GM19351 (cell line): ENCODE results near the gene SERPINA3.

Source experiments
- ATAC-seq: cut with Tn5 transposase; IDR thresholded peaks from one replicate; pipeline ENCODE4 v1.9.1; 2021; ENCODE audit warnings: mild to moderate bottlenecking, moderate library complexity; ENCODE audit not compliant: unreplicated experiment

Gene SERPINA3

DNA sequence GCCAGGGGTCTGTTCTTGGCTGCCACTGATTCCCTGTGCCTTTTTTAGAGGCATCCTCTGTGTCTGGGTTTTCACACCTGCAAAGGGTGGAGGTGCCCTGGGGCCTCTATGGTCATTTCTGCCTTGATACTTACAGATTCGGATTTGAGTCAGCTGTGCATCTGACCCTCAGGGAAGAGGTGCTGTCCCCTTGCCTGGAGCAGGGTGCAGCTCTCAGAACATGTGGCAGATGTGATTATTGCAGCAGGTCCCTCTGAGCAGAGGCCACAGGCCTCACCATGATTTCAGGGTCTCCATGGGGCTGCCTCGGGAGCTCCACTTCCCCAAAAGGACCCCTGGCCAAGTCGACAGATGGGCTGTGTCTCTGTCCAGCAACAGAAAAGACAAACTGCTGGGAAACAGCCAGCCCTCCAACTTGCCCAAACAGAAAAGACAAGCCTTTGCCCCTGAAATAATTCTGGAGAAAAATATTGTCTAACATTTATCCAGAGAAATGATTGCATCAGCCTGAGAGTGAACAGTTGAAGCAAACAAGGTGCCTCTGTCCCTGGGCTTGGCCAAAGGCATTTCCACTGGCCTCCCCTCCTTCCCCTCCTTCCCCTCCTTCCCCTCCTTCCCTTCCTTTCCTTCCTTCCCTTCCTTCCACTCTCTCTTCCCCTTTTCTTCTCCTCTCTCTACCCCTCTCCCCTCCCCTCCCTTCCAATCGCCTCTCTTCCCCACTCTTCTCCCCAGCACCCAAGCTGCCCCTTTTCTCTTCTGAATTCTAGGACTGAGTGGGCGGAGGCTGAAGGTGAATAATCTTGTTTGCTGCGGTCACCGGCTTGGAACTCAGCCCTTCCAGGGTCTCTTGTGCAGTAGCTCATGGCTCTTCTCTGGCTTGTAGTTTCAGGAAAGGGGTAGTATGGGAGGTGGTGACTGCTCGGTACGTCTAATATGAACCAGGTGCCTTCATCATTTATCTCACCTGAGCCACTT lies 676 bp downstream of the SERPINA3 start:
- no peak for ATAC-seq

- ATAC-seq = no peak
Observed at GRCh38 chr14:94613720-94614644, 1.8 kb downstream of the SERPINA3 start.

- ATAC-seq = no peak
Observed at GRCh38 chr14:94614802-94615201, 2.6 kb downstream of the SERPINA3 start.

DNA sequence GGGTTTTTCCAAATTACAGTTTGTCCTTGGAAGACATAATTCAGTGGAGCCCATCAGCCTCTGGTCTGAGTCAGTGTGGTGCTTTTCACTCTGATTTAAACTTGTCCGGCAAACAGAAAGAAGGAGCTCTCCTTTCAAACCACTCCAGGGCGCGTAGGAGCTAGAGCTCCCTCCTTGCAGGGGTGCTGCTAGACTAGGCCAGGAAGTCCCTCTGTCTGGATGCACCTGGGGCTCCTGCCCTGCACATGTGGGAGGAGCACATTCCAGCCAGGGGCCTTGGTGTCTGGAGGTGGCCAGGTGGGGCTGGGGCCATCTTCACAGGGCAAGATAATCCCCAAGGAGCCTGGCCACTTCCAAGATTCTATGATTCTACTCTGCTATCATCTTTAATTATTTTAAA lies 3.1 kb downstream of the SERPINA3 start:
- no peak for ATAC-seq

GRCh38 chr14:94615823-94616570 lies 3.8 kb downstream of the SERPINA3 start:
- no peak for ATAC-seq

- ATAC-seq = no peak
Observed at GRCh38 chr14:94617366-94617941, 5.3 kb downstream of the SERPINA3 start.

DNA sequence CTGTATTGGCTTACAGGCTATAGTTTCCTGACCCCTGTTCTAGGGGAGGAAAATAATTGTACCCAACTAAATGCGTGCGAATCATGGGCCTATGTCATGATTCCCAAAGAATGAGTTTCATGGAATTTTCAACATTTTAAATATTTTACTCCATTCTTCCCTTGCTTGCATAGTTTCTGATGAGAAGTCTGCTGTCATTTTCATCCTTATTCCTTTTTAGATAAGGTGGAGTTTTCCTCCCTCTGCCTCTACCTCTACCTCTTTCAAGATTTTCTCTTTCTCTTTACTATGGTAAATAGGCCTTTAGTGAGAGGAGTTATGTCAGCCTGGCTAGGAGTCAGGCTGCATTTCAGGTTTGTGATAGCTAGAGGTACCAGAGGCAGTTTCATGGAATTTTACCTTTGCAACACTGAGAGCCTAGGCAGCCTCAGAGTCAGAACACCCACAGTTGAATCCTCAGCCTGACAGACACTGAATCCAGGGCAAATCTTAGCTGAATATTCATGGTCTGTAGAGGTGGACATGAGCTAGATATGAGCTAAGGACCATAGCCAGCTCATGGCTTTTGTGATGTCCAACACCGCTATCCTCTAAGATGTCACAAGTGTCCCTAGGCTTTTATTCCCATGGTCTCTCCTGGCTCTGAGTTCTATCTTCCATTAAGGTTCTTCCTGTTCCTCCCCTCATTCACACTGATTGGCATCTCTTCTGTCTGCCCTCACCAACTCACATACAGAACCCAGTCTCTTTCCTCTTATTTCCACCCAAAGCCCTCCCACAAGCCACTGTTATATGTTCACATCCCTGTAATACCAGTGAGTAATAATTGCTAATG lies 6.0 kb downstream of the SERPINA3 start:
- no peak for ATAC-seq

DNA sequence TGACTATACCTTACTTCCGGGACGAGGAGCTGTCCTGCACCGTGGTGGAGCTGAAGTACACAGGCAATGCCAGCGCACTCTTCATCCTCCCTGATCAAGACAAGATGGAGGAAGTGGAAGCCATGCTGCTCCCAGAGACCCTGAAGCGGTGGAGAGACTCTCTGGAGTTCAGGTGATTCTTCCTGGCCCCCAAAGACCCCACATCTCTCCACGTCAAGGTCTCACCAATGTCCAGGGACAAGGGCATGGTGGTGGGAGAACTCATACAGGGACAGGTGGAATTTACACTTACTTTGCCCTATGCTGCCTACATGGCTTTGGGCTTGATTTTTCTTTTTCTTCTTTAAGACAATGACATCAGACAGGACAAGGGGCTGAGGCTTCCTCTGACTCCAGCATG lies 7.1 kb downstream of the SERPINA3 start:
- no peak for ATAC-seq

GRCh38 chr14:94620597-94620996 lies 8.4 kb downstream of the SERPINA3 start:
- no peak for ATAC-seq

GRCh38 chr14:94621358-94622134 lies 9.4 kb downstream of the SERPINA3 start:
- ATAC-seq = no peak

DNA sequence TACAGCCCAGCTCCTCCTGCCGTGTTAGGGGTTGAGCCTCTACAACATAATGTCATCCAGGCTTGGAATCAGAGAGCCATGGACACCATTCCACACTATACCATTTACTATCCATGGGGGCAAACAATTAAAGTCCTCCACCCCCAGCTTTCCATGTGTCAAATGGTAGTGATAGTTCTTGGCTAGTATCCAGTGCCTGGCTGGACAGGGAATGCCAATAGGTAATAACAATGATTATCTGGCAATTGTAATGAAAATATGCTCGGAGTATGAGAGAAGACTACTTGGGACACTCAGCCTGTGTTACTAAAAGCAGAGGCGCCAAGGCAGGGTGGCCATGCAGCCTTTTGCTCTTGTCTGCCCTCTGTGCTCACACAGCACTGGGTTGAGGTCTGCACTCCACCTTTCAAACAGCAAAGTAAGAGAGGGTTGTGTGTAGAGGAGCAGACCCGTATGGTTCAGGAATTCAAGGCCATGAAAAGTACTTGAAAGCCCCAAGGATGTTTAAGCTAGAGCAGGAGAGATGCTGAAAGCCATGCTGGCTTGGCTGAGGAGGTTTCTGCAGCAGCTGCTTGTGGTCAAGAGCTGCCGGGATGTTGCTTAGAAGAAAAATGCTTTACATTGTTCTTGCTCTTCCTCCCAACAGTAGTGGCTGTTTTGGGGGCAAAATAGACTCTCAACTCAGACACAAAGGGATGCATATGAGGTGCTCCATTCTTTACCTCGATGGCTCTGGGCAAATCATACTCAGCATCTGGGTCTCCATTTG lies 10.6 kb downstream of the SERPINA3 start:
- ATAC-seq = no peak

GRCh38 chr14:94623422-94623809 lies 11.2 kb downstream of the SERPINA3 start:
- no peak for ATAC-seq

- no peak for ATAC-seq
Observed at GRCh38 chr14:94623856-94624499, 11.8 kb downstream of the SERPINA3 start.

DNA sequence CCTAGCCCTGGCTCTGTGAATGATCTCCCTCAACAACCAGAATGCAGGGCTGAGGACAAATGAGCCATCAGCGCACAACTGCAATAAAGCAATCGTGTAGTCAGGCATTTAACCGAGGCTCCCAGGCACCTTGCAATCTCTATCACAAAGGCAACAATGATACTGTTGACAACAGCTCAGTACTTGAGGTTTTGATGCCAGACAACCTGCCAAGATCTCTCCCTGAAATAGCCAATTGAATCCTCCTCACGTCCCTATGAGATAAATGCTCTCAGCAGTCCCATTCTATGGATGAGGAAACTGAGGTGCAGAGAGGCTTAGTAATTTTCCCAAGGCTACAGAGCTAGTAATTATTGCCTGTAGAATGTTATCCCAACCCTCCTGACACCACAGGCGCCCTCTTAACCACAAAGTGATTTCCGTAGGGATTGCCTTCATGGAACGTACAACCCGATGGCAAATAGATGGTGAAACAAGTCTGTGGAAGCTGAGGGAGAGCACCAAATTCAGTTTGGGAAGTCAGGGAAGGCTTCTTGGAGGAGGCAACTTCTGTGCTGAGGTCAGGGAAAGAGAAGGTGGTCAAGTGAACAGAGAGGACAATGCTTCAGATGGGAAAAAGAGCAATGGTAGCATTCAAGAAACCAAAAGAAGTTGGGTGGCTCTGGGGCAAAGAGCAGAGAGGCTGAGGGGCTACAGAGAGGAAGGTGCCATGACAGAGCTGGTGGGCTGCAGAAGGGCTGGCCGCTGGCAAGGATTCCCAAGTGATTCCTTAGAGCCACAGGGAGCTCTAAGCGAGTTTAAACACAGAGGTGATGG lies 12.6 kb downstream of the SERPINA3 start:
- ATAC-seq = no peak

- no peak for ATAC-seq
Observed at GRCh38 chr14:94625353-94625635, 13.1 kb downstream of the SERPINA3 start.

- no peak for ATAC-seq
Observed at GRCh38 chr14:94628578-94628977, 16.4 kb downstream of the SERPINA3 start.

- no peak for ATAC-seq
Observed at GRCh38 chr14:94630396-94630795, 18.2 kb downstream of the SERPINA3 start.
